ENCODE results near the gene SLX4IP.

- TF ChIP-seq POLR2AphosphoS5 (IDR thresholded peaks at IDR 0.05) (no peak), CTCF (IDR thresholded peaks at IDR 0.05) (no peak), POLR2A (IDR thresholded peaks at IDR 0.05) (no peak)
Measured at GRCh38 chr20:10555865-10556308, 120.8 kb downstream of the SLX4IP start.
